Nucleus accumbens (tissue), 56 donors: ENCODE measurements around the gene IDUA.

Experiments used
- DNase-seq, 56 donors: peaks; one replicate each; lab custom pipeline; 2025; lab: John Stamatoyannopoulos, UW

IDUA gene

DNA sequence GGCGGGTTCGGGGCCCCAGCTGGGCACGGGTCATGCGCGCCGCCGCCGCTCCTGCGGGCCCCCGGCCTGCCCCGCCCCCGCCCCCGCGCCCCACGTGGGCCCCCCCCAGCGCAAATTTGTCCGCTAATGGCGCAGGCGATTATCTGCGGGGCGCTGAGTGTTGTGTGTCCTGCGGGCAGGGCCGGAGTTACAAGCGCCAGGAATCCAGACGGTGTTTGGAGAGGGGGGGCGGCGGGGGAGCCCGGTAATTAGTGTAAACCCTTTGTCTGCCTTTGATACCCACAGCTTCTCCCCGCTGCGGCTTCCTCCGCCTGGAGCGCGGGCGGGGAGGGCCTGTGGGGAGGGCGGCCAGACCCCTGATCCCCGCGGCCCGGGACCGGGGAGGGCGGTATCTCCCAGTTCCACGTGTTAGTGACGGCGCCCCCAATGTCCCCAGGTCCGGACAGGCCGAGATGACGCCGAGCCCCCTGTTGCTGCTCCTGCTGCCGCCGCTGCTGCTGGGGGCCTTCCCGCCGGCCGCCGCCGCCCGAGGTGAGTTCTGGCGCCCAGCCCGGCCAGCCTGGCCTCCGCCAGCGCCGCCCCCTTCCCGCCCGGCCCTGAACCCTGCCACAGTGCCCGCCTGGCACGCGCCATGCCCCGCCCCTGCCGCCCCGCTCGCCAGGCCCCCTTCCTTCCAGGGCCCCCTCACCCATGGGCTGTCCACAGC lies 25.3 kb downstream of the IDUA start:
- DNase-seq, result peak in 4 of 56 donors; percentile 16 to 39 (median 30)

DNA sequence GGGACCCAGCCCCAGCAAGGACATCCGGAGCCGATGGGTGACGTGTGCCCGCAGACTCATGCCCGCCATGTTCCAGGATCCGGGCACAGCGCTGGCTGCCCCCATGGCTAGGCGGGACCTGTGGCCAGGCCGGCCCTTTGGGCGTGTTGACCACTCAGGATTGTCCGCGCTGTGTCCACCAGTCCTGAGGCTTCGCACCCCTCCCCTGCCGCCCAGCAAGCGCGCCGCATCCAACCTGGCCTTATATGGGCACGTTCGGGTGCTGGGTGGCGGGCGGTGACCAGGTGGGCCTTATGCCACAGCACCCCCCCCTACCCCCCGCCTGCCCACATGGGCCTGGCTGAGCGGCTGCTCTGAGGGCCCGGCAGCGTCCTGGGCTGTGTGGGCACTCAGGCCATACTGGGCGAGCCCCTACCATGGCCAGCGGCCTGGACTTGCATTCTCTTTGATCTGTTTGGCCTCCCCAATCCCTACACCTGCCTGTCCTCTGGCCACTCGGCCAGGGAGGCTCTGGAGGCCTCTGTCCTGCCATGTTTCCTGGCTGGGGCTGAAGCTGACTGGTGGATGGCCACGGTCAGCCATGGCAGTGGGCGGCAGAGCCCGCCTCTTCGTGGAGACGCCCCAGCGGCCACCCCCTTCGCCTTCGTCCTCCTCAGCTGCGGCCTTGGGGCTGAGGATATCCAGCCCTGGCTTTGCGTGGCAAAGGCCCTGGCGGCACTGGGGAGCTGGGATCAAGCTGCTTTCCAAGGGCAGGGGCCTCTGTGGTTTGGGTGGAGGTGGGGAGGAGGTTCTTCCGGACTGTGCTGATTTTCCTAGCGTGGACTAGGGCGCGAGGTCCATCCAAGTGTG lies 26.6 kb downstream of the IDUA start:
- DNase-seq, result no peak

DNA sequence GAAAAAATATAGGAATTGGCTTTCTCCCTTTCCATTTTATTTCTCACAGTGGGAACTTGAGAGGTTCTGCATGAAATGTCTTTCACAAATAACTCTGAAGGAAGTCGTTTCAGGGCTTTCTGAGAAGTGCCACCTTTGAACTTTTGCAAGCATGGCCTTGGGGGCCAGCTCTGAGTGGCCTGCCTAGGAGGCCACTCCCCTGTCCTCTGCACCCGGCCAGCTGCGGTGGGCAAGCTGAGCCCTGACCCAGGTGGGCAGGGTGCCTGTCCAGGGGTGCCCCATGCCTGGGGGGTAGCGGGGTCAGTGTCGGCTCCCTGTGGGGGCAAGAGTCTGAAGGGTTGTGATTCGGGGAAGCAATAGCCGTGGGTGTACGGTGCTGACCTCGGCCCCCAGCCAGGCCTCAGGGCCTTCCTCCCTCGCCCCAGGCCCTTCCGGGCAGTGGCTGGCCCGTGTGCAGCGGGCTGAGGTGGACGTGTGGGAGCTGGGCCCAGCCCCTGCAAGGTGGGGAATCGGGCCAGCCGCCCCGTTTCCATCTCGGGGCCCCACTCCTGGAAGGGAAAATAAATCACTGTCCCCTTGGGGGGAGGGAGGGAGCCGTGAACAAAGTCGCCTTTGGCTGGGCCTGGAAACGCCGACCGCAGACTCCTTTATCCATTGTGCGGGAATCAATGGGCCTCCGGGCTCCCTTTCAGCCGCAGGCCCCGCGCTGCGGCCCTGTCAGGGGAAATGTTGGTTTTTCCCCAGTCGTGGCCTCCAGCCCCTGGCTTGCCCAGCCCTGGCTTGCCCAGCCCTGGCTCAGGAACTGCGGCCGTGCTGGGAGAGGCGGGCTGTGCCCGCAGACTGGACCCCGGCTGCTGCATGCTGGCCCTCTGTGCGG lies 27.7 kb downstream of the IDUA start:
- peak in 54 of 56 donors; percentile 22 to 89 (median 78) for DNase-seq

DNA sequence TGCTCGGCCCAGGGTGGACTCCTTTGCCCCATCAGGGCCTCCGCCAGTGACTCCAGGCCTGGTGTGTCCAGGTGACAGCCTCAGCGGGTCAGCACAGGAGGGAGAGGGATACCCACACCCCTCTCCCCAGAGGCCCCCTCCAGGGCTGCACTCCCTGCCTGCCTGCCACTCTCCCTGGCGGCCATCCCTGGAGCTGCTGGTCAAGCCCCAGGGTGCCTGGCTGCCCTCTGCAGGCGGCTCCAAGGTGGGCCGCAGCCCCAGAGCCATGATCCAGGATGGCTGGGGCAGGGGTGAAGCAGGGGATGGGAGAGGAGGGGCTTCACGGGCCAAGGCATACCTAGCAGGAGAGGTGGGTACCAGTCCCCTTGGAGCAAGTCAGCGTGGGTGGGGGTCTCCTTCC lies 28.3 kb downstream of the IDUA start:
- DNase-seq, result peak in 14 of 56 donors; percentile 42 to 73 (median 62)

DNA sequence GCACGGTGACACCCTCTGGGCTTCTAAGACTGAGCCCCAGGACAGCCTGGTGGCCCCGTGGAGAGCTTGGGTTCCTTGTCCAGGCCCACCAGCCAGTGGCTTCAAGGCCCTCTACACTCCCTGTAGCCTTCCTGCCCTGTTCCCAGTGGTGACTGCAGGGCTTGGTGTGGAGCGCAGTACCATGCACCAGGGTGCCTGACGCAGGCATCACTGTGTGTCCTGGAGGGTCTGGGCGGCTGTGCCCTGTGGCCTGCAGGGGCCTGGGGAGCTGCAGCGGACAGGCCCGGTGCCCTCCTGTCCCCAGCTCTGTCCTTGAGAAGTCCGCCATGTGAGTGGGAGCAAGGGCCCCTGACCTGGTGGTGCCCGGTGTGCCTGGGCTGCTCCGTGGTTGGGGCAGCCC lies 28.9 kb downstream of the IDUA start:
- DNase-seq, result no peak

DNA sequence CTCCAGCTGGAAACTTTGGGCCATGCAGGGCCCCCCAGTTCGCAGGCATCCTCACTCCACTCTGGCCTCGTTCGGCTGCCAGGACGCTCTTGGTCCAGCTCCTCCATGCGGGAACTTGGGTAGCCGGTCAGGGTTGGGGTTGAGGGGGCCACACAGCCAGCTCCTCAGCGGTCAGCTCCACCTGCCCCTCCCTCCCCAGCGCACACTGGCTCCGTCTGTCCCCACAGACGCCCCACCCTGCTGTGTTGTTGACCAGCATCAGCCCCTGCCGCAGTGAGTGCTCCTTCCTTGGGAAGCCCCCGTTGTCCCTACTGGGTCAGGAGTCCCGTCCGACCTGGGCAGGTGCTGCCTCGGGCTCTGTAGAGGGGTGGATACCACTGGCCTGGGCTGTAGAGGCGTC lies 30.4 kb downstream of the IDUA start:
- no peak for DNase-seq

DNA sequence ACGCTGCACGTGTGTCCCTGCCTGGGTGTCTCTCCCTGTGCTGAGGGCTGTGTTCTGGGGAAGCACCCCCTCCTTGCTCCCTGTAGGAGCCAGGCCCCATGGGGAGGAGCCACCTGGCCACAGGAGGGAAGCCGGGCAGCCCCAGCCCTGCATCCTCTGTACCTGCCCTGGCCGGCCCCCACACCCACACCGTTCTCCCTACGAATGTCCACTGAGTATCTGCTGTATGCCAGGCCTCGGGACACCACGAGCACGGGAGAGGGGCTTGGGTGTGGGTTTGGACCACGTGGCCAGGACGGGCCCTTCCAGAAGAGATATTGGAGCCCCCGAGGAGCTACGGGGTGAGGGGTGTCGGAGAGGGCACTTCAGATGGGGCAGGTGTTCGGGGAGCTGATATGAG lies 30.9 kb downstream of the IDUA start:
- no peak for DNase-seq

DNA sequence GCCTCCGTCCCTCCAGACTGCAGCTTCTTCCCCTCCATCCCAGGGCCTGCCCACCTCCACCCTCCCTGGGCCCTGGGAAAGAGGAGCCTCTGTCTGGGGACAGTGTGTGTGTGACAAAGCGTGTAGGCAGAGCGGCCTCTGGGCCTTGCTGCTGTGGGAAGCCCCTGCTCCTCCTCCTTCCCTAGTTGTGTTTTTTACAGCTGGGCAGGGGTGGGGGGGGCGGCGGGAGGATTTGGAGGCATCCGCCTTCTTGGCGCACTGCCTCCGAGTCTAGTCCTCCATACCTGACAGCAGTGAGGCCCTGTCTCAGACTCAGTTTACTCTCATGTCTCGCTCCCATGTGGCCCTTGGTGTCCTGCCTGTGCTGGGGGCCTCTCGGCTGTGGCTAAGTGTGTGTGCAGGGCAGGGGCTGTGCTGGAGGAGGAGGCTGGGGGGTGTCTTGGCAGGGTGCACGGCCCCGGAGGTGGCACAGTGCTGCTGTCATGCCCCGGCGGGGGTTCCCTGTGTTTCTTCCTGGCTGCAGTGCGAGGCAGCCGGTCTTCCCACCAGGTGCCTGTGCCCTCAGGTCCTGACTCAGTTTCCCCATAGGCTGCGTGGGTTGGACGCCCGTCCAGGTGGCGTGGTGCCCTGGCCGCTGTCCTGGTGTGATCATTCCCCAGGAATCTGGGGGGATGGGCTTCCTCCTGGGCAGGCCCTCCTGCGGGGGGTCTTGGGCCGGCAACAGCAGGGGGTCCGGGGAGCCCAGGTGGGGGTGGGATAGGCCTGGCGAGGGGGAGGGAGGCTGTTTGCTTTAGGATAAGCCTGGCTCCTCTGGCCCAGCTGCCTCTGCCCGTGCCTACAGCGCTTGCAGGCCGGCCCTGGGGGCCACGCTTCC lies 31.5 kb downstream of the IDUA start:
- no peak for DNase-seq

DNA sequence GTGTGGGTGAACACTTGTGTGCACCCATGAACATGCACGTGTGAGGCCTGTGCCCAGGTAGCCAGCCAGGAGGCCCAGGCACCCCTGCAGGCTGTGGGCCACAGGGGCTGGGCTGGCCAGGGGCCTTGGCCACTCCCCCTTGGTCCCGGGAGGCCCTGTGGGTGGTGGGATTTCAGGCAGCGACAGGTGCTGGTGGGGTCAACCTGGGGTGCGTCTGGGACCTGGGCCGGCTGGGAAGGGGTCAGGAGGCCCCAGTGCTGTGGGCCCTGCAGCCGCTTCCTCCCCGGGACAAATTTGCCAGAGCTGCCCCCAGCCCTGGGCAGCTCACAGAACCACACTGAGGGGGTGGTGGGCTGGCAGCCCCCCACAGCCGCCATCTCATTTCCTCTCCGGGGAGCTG lies 32.5 kb downstream of the IDUA start:
- DNase-seq, result no peak

DNA sequence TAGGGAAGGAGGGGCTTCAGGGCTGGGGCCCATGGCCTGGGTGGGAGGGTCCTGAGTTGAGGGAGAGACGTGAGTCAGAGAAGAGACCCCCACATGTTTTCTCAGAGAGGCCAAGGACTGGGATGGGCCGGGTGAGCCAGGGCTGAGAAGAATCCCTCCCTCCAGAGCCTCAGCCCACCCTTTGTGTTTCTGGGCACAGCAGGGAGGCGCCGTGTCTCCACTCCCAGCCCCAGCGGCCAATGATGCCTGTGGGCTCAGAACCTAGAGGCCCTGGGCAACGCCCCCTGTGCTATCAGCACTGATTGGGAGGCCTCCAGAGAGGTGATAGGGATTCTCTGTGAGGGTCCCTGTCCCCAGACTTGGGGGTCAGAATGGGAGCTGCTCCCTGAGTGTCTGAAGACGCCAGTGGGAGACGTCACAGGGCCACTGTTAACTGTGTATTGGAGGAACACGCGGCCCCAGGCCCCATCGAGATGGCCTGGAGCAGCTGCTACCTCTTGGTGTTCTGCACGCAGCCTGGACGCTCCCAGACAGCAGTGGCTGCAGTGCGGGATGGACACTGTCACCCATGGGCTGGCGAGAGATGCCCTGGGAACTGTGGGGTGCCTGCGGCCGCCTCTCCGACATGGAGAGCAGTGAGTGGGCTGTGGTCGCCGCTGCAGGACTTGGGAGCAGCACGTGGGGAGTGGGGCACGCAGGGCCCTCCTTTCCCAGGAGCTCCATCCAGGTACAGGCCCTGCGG lies 33.1 kb downstream of the IDUA start:
- DNase-seq, result no peak

DNA sequence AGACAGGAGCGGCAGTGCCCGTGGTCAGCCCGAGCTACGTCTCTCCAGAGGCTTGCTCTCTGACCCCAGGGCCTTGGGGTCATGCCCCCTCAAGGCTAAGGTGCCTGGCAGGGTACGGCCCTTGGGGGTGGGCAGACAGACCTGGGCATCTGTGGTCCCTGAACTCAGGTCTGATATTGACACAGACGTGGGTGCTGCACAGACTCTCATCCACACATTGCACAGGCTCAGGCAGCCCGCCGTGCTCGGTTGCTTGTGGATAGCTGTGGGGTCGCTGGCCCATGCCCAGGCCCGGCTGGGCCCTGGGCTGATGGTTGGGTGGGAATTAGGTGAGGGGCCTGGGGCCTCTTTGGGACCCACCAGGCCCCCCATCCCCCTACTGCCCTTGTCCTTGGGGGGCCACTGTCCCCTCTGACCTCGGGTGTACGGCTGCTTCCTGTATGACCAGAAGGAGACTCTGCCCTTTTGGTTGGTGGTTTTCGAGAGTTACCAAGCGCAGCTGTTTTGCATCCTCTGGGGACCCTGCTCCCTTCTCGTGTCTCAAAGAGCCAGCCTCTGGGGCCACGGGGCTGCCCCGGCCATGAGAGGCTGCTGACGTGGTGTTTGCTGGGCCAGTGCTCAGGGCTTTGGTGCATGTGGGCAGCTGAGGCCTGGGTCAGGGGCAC lies 34.7 kb downstream of the IDUA start:
- no peak for DNase-seq

DNA sequence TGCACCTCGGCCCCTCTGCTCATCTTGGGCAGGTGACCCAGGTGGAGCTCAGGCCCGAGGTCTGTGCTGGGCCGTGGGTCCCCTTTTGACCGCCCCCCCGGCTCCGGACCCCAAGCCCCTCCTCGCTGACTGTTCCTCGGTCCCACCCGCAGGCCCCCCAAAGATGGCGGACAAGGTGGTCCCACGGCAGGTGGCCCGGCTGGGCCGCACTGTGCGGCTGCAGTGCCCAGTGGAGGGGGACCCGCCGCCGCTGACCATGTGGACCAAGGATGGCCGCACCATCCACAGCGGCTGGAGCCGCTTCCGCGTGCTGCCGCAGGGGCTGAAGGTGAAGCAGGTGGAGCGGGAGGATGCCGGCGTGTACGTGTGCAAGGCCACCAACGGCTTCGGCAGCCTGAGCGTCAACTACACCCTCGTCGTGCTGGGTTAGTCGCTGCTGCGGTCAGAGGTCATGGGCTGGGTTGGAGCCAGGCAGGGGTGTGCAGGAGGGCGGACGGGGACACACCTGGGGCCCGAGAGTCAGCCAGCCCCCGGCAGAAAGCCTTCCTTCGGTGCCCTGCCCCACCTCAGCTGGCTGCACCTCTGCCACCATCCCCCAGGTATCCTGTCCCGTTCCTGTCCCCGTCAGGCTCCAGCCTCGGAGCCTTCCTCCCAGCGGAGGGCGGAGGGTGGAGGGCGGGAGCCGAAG lies 35.4 kb downstream of the IDUA start:
- no peak for DNase-seq

DNA sequence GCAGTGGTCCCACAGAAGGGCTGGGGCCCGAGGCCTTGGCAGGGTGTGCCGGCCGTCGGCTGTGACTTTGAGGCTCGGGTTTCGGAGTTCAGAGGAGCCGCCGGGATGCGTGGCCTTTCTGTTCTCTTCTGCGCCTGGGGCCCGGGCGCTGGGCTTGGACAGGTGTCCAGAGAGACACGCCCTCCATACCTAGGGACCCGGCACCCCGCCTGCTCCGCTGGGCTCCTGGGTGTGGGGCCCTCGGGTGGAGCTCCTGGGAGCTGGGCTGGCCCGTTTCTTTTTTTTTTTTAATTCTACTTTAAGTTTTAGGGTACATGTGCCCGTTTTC lies 35.9 kb downstream of the IDUA start:
- DNase-seq, result no peak

DNA sequence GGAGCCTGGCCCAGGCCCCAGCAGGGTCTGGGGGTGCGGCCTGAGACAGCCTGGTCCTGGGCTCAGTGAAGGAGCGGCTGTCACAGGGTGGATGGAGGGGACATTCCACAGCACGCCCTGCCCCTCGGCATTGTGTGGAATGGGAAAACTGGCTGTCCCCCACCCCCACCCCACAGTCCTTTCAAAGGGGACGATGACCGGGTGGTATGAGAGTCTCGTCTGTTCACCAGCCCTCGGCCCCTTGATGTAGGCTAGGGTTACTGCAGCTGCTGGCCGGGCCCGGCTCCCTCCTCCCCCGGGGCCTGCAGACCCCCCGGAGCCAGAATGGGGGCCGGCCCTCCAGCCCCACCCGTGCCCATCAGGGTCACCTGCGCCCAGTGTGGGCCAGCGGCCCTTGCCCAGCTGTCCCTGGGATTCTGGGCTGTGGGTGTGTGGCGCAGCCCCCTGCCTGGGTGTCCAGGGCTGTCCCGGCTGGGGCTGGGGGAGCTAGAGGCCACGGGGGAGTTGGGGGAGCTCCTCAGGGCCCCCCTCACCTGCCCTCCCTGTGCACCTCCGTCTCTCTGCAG lies 36.3 kb downstream of the IDUA start:
- no peak for DNase-seq

DNA sequence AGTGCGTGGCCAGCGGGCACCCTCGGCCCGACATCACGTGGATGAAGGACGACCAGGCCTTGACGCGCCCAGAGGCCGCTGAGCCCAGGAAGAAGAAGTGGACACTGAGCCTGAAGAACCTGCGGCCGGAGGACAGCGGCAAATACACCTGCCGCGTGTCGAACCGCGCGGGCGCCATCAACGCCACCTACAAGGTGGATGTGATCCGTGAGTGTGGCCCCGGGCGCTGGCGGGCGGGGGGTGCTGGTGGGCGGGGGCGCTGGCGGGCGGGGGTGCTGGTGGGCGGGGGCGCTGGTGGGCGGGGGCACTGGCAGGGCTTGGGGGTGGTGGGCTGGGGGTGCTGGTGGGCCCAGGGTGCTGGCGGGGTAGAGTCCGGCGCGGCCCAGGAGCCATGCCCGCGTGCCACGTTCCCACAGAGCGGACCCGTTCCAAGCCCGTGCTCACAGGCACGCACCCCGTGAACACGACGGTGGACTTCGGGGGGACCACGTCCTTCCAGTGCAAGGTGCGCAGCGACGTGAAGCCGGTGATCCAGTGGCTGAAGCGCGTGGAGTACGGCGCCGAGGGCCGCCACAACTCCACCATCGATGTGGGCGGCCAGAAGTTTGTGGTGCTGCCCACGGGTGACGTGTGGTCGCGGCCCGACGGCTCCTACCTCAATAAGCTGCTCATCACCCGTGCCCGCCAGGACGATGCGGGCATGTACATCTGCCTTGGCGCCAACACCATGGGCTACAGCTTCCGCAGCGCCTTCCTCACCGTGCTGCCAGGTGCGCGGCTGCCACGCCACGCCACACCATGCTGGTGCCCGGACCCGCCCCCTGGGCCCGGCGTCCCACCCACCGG lies 37.3 kb downstream of the IDUA start:
- no peak for DNase-seq

DNA sequence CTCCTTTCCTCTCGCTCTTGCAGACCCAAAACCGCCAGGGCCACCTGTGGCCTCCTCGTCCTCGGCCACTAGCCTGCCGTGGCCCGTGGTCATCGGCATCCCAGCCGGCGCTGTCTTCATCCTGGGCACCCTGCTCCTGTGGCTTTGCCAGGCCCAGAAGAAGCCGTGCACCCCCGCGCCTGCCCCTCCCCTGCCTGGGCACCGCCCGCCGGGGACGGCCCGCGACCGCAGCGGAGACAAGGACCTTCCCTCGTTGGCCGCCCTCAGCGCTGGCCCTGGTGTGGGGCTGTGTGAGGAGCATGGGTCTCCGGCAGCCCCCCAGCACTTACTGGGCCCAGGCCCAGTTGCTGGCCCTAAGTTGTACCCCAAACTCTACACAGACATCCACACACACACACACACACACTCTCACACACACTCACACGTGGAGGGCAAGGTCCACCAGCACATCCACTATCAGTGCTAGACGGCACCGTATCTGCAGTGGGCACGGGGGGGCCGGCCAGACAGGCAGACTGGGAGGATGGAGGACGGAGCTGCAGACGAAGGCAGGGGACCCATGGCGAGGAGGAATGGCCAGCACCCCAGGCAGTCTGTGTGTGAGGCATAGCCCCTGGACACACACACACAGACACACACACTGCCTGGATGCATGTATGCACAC lies 38.2 kb downstream of the IDUA start:
- no peak for DNase-seq

DNA sequence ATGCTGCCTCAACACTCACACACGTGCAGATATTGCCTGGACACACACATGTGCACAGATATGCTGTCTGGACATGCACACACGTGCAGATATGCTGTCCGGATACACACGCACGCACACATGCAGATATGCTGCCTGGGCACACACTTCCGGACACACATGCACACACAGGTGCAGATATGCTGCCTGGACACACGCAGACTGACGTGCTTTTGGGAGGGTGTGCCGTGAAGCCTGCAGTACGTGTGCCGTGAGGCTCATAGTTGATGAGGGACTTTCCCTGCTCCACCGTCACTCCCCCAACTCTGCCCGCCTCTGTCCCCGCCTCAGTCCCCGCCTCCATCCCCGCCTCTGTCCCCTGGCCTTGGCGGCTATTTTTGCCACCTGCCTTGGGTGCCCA lies 39.3 kb downstream of the IDUA start:
- DNase-seq, result no peak
